ENCODE measurements around the gene NAA10. TPM values are rescaled to one million over a fixed set of nuclear protein-coding genes. Genes with fewer than 3 reads are reported as not detected.
A peak's percentile ranks its signal among the peaks of the same experiment; 100 is the strongest.

NAA10 gene
- total RNA-seq, 4 donors from 2014 or later = 29.9 to 57.2 (median 47.4) TPM

- Histone ChIP-seq H3K4me1 (peaks cover 0 to 35% (median 13%) of the 10 kb centered on the region in 4 donors), H3K36me3 (no peaks in the 10 kb centered on the region), H3K27me3 (no peaks in the 10 kb centered on the region), H3K9me3 (no peaks in the 10 kb centered on the region), H3K27ac (peak overlapping the region in 3 of 4 donors; percentile 9 to 99 (median 98)), H3K4me3 (no peak overlapping the region)
- in situ Hi-C loops (cut with MboI; ENCODE audit: low pct_ligation_motif_present in 1 of 4, low pct_unique_long_range_greater_than_20kb in 1 of 4, low sequenced_read_pairs in 3 of 4) = loop anchor here in 1 of 4 donors (25.0 kb wide), 1 partner anchor 111 kb away; no protein-coding TSS in a partner anchor
- 61% methylated on average over 25 of the region's 25 CpGs; no CpG with 5 or more reads in 1 of the 2 donors for whole genome bisulfite sequencing, 2 donors (ENCODE audit: low coverage in 1 of 2)
- peak; percentile 72 for DNase-seq
- intact Hi-C loops (cut with DNase I; ENCODE audit: low total_unique reads) = no loop called here
- no peak for TF ChIP-seq POLR2A (IDR thresholded peaks at IDR 0.05)
- peak; percentile 10 to 42 (median 36) for TF ChIP-seq CTCF (IDR thresholded peaks at IDR 0.05)
Observed at GRCh38 chrX:153922932-153923857, 11.6 kb downstream of the NAA10 start.

- in situ Hi-C loops (cut with MboI; ENCODE audit: low pct_ligation_motif_present in 1 of 4, low pct_unique_long_range_greater_than_20kb in 1 of 4, low sequenced_read_pairs in 3 of 4) (loop anchor here in 1 of 4 donors (25.0 kb wide), 1 partner anchor 109 kb away; no protein-coding TSS in a partner anchor), intact Hi-C loops (cut with DNase I; ENCODE audit: low total_unique reads) (no loop called here)
- peaks cover 0 to 31% (median 6%) of the 10 kb centered on the region in 4 donors for H3K4me1 ChIP-seq
- H3K4me3 ChIP-seq = no peak overlapping the region
- peak overlapping the region in 3 of 4 donors; percentile 8 to 62 (median 42) for H3K27ac ChIP-seq
- no peak for DNase-seq
- no peaks in the 10 kb centered on the region for H3K27me3 ChIP-seq
- H3K36me3 ChIP-seq = no peaks in the 10 kb centered on the region
- 81% methylated on average over 31 of the region's 40 CpGs; no CpG with 5 or more reads in 1 of the 2 donors for WGBS, 2 donors (ENCODE audit: low coverage in 1 of 2)
- TF ChIP-seq POLR2AphosphoS5 (IDR thresholded peaks at IDR 0.05) (no peak), POLR2A (IDR thresholded peaks at IDR 0.05) (no peak), CTCF (IDR thresholded peaks at IDR 0.05) (no peak), EP300 (IDR thresholded peaks at IDR 0.05; ENCODE audit: low read depth) (no peak)
- no peaks in the 10 kb centered on the region for H3K9me3 ChIP-seq
Observed at GRCh38 chrX:153921511-153922446, 13.1 kb downstream of the NAA10 start.

GRCh38 chrX:153921070-153921469 lies 13.8 kb downstream of the NAA10 start:
- WGBS, 2 donors (ENCODE audit: low coverage in 1 of 2) = 86% methylated on average over 9 of the region's 16 CpGs; no CpG with 5 or more reads in 1 of the 2 donors
- peak overlapping the region in 3 of 4 donors; percentile 8 to 62 (median 42) for H3K27ac ChIP-seq

More at GRCh38 chrX:153921070-153921469, 13.8 kb downstream of the NAA10 start:
- no peak for DNase-seq
- H3K9me3 ChIP-seq = no peaks in the 10 kb centered on the region
- no peak for TF ChIP-seq EP300 (IDR thresholded peaks at IDR 0.05; ENCODE audit: low read depth)
- TF ChIP-seq POLR2AphosphoS5 (IDR thresholded peaks at IDR 0.05) = no peak
- no peak for TF ChIP-seq POLR2A (IDR thresholded peaks at IDR 0.05)
- no peak for TF ChIP-seq CTCF (IDR thresholded peaks at IDR 0.05)
- H3K4me3 ChIP-seq = no peak overlapping the region
- intact Hi-C loops (cut with DNase I; ENCODE audit: low total_unique reads) (no loop called here), in situ Hi-C loops (cut with MboI; ENCODE audit: low pct_ligation_motif_present in 1 of 4, low pct_unique_long_range_greater_than_20kb in 1 of 4, low sequenced_read_pairs in 3 of 4) (loop anchor here in 1 of 4 donors (25.0 kb wide), 1 partner anchor 109 kb away; no protein-coding TSS in a partner anchor)
- H3K27me3 ChIP-seq = no peaks in the 10 kb centered on the region
- peaks cover 0 to 25% (median 3%) of the 10 kb centered on the region in 4 donors for H3K4me1 ChIP-seq
- no peaks in the 10 kb centered on the region for H3K36me3 ChIP-seq
